Ovary (tissue), 3 donors: ENCODE measurements around the gene ADAM12.

Source experiments
- CTCF ChIP-seq, 3 donors: fragments of 450-650 bp in 2 of 3; fragments of 200-600 bp in 1 of 3; IDR thresholded peaks; one replicate each; pipeline versions ENCODE4 v1.5.1 to v1.8.0; 2016 to 2022; ENCODE audit warnings: antibody characterized with exemption in 3 of 3, mild to moderate bottlenecking in 1 of 3
- EP300 ChIP-seq: sonication (generic); formaldehyde crosslinking; IDR thresholded peaks from one replicate; pipeline ENCODE4 v1.6.1; 2017; ENCODE audit warnings: antibody characterized with exemption
- POLR2A ChIP-seq: fragments of 450-650 bp; IDR thresholded peaks from one replicate; pipeline ENCODE4 v1.6.1; 2017; ENCODE audit warnings: antibody characterized with exemption, mild to moderate bottlenecking, moderate library complexity
- donor health status: DM: no; HTN: no; CAD: no.

- no peak for TF ChIP-seq CTCF (IDR thresholded peaks at IDR 0.05)
- TF ChIP-seq POLR2A: no peak
- no peak for TF ChIP-seq EP300
Observed at GRCh38 chr10:126034586-126034985, 353.7 kb downstream of the ADAM12 start.
